Endothelial cell of umbilical vein (primary cell): ENCODE measurements around the gene ZNF362. TPM values are rescaled to one million over a fixed set of nuclear protein-coding genes. Genes with fewer than 3 reads are reported as not detected.

Source experiments
- BruUV-seq: library from RNA; stranded (reverse); fragments of 400-500 nt; replicated peaks from 2 replicates; lab custom pipeline; 2021; lab: Mats Ljungman, UMichigan
- CTCF ChIA-PET: fragments of 300-600, 350-600 bp; sonication (Branson Sonifier 250); formaldehyde crosslinking; loops from one replicate; lab custom pipeline; 2021; ENCODE audit warnings: antibody characterized with exemption, inconsistent platforms; lab: Charles Lee
- POLR2A ChIA-PET: fragments of 300-600, 350-600 bp; sonication (Branson Sonifier 250); formaldehyde crosslinking; loops from one replicate; lab custom pipeline; 2021; ENCODE audit warnings: antibody characterized with exemption, inconsistent platforms; lab: Charles Lee
- DNase-seq: peaks from one replicate; pipeline ENCODE4 v3.0.0-alpha.2; 2011; ENCODE audit warnings: low read depth, low spot score
- FAIRE-seq: peaks from 2 replicates; lab custom pipeline; 2011; peaks lifted over from hg19 to GRCh38; lab: Jason Lieb, UNC
- H2AFZ ChIP-seq: 2 replicates; pipeline ENCODE4 v1.6.0; 2012; ENCODE audit warnings: low read depth, low read length, control low read depth, inconsistent platforms
- H3K27ac ChIP-seq: 2 replicates; pipeline ENCODE4 v1.5.1; 2011; ENCODE audit warnings: low read depth, mild to moderate bottlenecking, control low read depth, low read length, moderate library complexity; ENCODE audit not compliant: insufficient read depth
- H3K27me3 ChIP-seq, 2 experiments: 2 replicates each; pipeline versions ENCODE4 v1.6.0 to v1.6.1; 2011; ENCODE audit warnings: low read length in 2 of 2, mixed read lengths in 1 of 2; ENCODE audit not compliant: control insufficient read depth in 2 of 2, insufficient read depth in 2 of 2
- H3K36me3 ChIP-seq, 2 experiments: 2 replicates in 1 of 2; 3 replicates in 1 of 2; pipeline ENCODE4 v1.5.1; 2011; ENCODE audit warnings: low read length in 2 of 2, mild to moderate bottlenecking in 1 of 2, moderate library complexity in 1 of 2; ENCODE audit not compliant: control insufficient read depth in 2 of 2, insufficient read depth in 2 of 2; ENCODE audit errors: extremely low read depth in 1 of 2
- H3K4me1 ChIP-seq: 3 replicates; pipeline ENCODE4 v1.5.1; 2011; ENCODE audit warnings: mild to moderate bottlenecking, low read length; ENCODE audit not compliant: control insufficient read depth, insufficient read depth; ENCODE audit errors: extremely low read depth
- H3K4me2 ChIP-seq: 2 replicates; pipeline ENCODE4 v1.6.1; 2011; ENCODE audit warnings: low read length, control low read depth, mixed read lengths; ENCODE audit not compliant: insufficient read depth
- H3K4me3 ChIP-seq, 3 experiments: fragments of 200-600 bp in 1 of 3; sonication (generic), shearing (Covaris generic) in 1 of 3; replicated peaks in 1 of 3; 2 replicates each; pipeline ENCODE4 v1.5.1; 2011 to 2016; ENCODE audit warnings: control low read depth in 3 of 3, low read length in 3 of 3, mild to moderate bottlenecking in 2 of 3, inconsistent platforms in 1 of 3, low read depth in 1 of 3, moderate library complexity in 1 of 3; ENCODE audit not compliant: insufficient read depth in 1 of 3
- H3K79me2 ChIP-seq: 2 replicates; pipeline ENCODE4 v1.6.0; 2012; ENCODE audit warnings: low read length, inconsistent platforms; ENCODE audit not compliant: control insufficient read depth, insufficient read depth
- H3K9ac ChIP-seq: replicated peaks from 2 replicates; pipeline ENCODE3; 2011; ENCODE audit warnings: low read length, control low read depth; ENCODE audit not compliant: insufficient read depth; ENCODE audit errors: extremely low read depth
- H3K9me1 ChIP-seq: replicated peaks from 3 replicates; pipeline ENCODE4 v1.6.0; 2011; ENCODE audit warnings: mild to moderate bottlenecking, low read length; ENCODE audit not compliant: control insufficient read depth, insufficient read depth; ENCODE audit errors: extremely low read depth
- H3K9me3 ChIP-seq: replicated peaks from 2 replicates; pipeline ENCODE4 v1.5.1; 2012; ENCODE audit warnings: low read length, inconsistent platforms; ENCODE audit not compliant: control insufficient read depth, insufficient read depth
- H4K20me1 ChIP-seq: replicated peaks from 2 replicates; pipeline ENCODE3; 2011; ENCODE audit warnings: mild to moderate bottlenecking, low read length; ENCODE audit not compliant: control insufficient read depth, insufficient read depth; ENCODE audit errors: extremely low read depth
- EZH2 ChIP-seq: IDR thresholded peaks from 2 replicates; pipeline ENCODE4 v1.6.1; 2012; ENCODE audit warnings: borderline replicate concordance, low read depth, mild to moderate bottlenecking, moderate library complexity, low read length, inconsistent platforms; ENCODE audit not compliant: severe bottlenecking
- FOS ChIP-seq: IDR thresholded peaks from 2 replicates; pipeline ENCODE4 v1.6.1; 2011; ENCODE audit warnings: mild to moderate bottlenecking, low read length, moderate library complexity, borderline replicate concordance; ENCODE audit not compliant: insufficient read depth
- GATA2 ChIP-seq: IDR thresholded peaks from 2 replicates; pipeline ENCODE4 v1.7.0; 2011; ENCODE audit warnings: low read depth, mild to moderate bottlenecking, moderate library complexity, mixed read lengths, low read length; ENCODE audit not compliant: insufficient read length, insufficient read depth
- JUN ChIP-seq: IDR thresholded peaks from 2 replicates; pipeline ENCODE4 v1.6.1; 2011; ENCODE audit warnings: borderline replicate concordance, low read depth; ENCODE audit not compliant: insufficient read length, insufficient read depth
- MYC ChIP-seq: IDR thresholded peaks from one replicate; pipeline ENCODE4 v1.6.1; 2011; ENCODE audit warnings: mild to moderate bottlenecking, low read depth, low read length
- POLR2A ChIP-seq: IDR thresholded peaks from 2 replicates; pipeline ENCODE4 v1.6.1; 2012; ENCODE audit warnings: low read depth, mild to moderate bottlenecking, control low read depth, low read length
- POLR2AphosphoS5 ChIP-seq: IDR thresholded peaks from 2 replicates; pipeline ENCODE4 v1.6.1; 2012; ENCODE audit warnings: low read depth, mild to moderate bottlenecking, control low read depth, low read length, moderate library complexity; ENCODE audit not compliant: insufficient read depth
- dilution Hi-C: fragments of 300-500 bp; cut with MboI; formaldehyde crosslinking; loops from one replicate; pipeline ENCODE4 v1.15.0; 2019; ENCODE audit warnings: low sequenced_read_pairs; ENCODE audit not compliant: extremely low pct_ligation_motif_present
- intact Hi-C: fragments of 100-400 bp; cut with micrococcal nuclease; formaldehyde crosslinking; loops from one replicate; pipeline ENCODE4 v1.10.0; 2022
- polyA plus RNA-seq, 4 experiments: library from polyadenylated mRNA; depleted of rRNA in 3 of 4; stranded (reverse) in 3 of 4; unstranded in 1 of 4; fragments of >200 nt; gene quantifications; 2 replicates each; pipeline versions ENCODE4 v1.2.1 to v1.2.3, GENCODE V29; 2011 to 2012; ENCODE audit warnings: missing spikeins in 1 of 4
- total RNA-seq: library from RNA; stranded (reverse); gene quantifications from 2 replicates; pipeline ENCODE4 v1.2.3, GENCODE V29; 2021
- TF ChIP-seq, protein P1 (sequence below), 2 donors: IDR thresholded peaks; 1 replicate in 1 of 2; 2 replicates in 1 of 2; pipeline ENCODE4 v1.5.1; 2011; ENCODE audit warnings: low read length in 2 of 2, mild to moderate bottlenecking in 2 of 2, moderate library complexity in 2 of 2, control low read depth in 1 of 2, inconsistent platforms in 1 of 2, low read depth in 1 of 2; ENCODE audit not compliant: insufficient read depth in 1 of 2; ENCODE audit errors: extremely low read depth in 1 of 2
- TF ChIP-seq, protein P2 (sequence below): IDR thresholded peaks from 2 replicates; pipeline ENCODE4 v1.6.1; 2011; ENCODE audit not compliant: insufficient read depth, insufficient read length

The ZNF362 gene
- total and polyA plus RNA-seq, 2 donors (not counting 3 experiments of a cell fraction or from before 2014, with no cell fraction given), result 28.4 to 35.3 TPM

GRCh38 chr1:33267468-33268205, 11.3 kb downstream of the ZNF362 start:
- ChIA-PET CTCF (interaction anchor here (0.9 to 1.4 kb wide), 4 partner anchors 11 to 141 kb away, joined by 3 to 5 read pairs (median 4); no protein-coding TSS in a partner anchor), POLR2A (no interaction called here)
- H3K27me3 ChIP-seq, result no peaks in the 10 kb centered on the region
- BruUV-seq, result no TSS peak
- H2AFZ ChIP-seq, result no peak overlapping the region
- TF ChIP-seq, protein P1, sequence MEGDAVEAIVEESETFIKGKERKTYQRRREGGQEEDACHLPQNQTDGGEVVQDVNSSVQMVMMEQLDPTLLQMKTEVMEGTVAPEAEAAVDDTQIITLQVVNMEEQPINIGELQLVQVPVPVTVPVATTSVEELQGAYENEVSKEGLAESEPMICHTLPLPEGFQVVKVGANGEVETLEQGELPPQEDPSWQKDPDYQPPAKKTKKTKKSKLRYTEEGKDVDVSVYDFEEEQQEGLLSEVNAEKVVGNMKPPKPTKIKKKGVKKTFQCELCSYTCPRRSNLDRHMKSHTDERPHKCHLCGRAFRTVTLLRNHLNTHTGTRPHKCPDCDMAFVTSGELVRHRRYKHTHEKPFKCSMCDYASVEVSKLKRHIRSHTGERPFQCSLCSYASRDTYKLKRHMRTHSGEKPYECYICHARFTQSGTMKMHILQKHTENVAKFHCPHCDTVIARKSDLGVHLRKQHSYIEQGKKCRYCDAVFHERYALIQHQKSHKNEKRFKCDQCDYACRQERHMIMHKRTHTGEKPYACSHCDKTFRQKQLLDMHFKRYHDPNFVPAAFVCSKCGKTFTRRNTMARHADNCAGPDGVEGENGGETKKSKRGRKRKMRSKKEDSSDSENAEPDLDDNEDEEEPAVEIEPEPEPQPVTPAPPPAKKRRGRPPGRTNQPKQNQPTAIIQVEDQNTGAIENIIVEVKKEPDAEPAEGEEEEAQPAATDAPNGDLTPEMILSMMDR (IDR thresholded peaks at IDR 0.05; ENCODE audit: extremely low read depth in 1 of 2, insufficient read depth in 1 of 2, low read depth in 1 of 2, low read length in 2 of 2), result no peak
- TF ChIP-seq JUN, result peak; percentile 8
- no peak overlapping the region for H3K4me2 ChIP-seq
- H3K4me1 ChIP-seq, result peaks cover 5% of the 10 kb centered on the region
- intact Hi-C loops (no loop called here), dilution Hi-C loops (no loop called here)
- no peak overlapping the region for H3K27ac ChIP-seq
- no peaks in the 10 kb centered on the region for H3K79me2 ChIP-seq
- H4K20me1 ChIP-seq, result no peaks in the 10 kb centered on the region
- peak; percentile 59 for FAIRE-seq
- DNase-seq, result no peak
- no peaks in the 10 kb centered on the region for H3K9me1 ChIP-seq
- H3K9ac ChIP-seq, result no peak overlapping the region
- H3K9me3 ChIP-seq, result no peaks in the 10 kb centered on the region
- no peak overlapping the region for H3K4me3 ChIP-seq
- peaks cover 0 to 9% of the 10 kb centered on the region in 2 experiments for H3K36me3 ChIP-seq

DNA sequence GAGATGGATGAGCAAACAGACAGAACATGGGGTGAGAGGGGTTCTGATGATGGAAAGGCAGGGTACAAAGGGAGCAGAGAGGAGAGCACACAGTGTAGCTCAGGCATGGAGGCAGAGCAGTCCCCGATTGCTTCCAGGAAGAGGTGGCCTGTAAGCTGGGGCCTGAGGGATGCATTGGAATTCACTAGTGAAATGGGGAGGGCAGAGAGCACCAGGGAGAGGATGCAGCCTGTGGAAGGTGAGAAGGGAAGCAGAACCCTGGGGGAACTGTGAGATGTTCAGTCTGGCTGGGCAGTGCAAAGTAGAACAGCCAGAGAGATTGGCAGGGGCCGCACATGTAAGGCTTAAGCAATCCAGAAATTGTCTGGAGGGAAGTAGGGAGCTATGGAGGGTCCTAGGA, 12.2 kb downstream of the ZNF362 start:
- CTCF ChIA-PET, result interaction anchor here (0.6 to 2.0 kb wide), 4 partner anchors 10 to 142 kb away, joined by 3 to 8 read pairs (median 4); no protein-coding TSS in a partner anchor
- POLR2A ChIA-PET, result no interaction called here

More for the DNA sequence above, 12.2 kb downstream of the ZNF362 start:
- H4K20me1 ChIP-seq, result no peaks in the 10 kb centered on the region
- no peak overlapping the region for H3K4me3 ChIP-seq
- H3K79me2 ChIP-seq, result no peaks in the 10 kb centered on the region
- dilution Hi-C loops (no loop called here), intact Hi-C loops (no loop called here)
- DNase-seq (no peak), FAIRE-seq (no peak)
- H3K9me3 ChIP-seq, result no peaks in the 10 kb centered on the region
- no TSS peak for BruUV-seq
- H3K4me1 ChIP-seq, result peaks cover 5% of the 10 kb centered on the region
- no peak overlapping the region for H3K4me2 ChIP-seq
- no peak overlapping the region for H3K9ac ChIP-seq
- no peak overlapping the region for H3K27ac ChIP-seq
- H3K36me3 ChIP-seq, result peaks cover 0 to 6% of the 10 kb centered on the region in 2 experiments
- no peaks in the 10 kb centered on the region for H3K27me3 ChIP-seq
- no peaks in the 10 kb centered on the region for H3K9me1 ChIP-seq
- TF ChIP-seq MYC (no peak), POLR2AphosphoS5 (no peak), GATA2 (no peak), EZH2 (no peak), POLR2A (no peak), JUN (no peak), FOS (no peak)
- TF ChIP-seq, protein P2, sequence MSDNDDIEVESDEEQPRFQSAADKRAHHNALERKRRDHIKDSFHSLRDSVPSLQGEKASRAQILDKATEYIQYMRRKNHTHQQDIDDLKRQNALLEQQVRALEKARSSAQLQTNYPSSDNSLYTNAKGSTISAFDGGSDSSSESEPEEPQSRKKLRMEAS, result no peak
- TF ChIP-seq, protein P1 (IDR thresholded peaks at IDR 0.05; ENCODE audit: extremely low read depth in 1 of 2, insufficient read depth in 1 of 2, low read depth in 1 of 2, low read length in 2 of 2), result no peak
- no peak overlapping the region for H2AFZ ChIP-seq
